Thymus (tissue), 11 donors: ENCODE data around the gene ZRANB1. TPM values are rescaled to one million over a fixed set of nuclear protein-coding genes. Genes with fewer than 3 reads are reported as not detected.

Experiments used
- DNase-seq, 9 donors: peaks; one replicate each; pipeline ENCODE4 v3.0.0-alpha.2; 2013; ENCODE audit warnings: low spot score in 9 of 9, low read depth in 6 of 9, missing footprints in 1 of 9
- H3K27ac ChIP-seq, 2 donors: one replicate each; pipeline ENCODE4 v1.5.1; 2013; ENCODE audit warnings: control low read depth in 1 of 2, low read depth in 1 of 2, low read length in 1 of 2, mild to moderate bottlenecking in 1 of 2, moderate library complexity in 1 of 2
- H3K27me3 ChIP-seq, 2 donors: one replicate each; pipeline ENCODE4 v1.5.1; 2013; ENCODE audit warnings: low read length in 1 of 2; ENCODE audit not compliant: control insufficient read depth in 2 of 2, insufficient read depth in 1 of 2
- H3K36me3 ChIP-seq, 2 donors: one replicate each; pipeline ENCODE4 v1.5.1; 2013; ENCODE audit warnings: low read length in 1 of 2, mild to moderate bottlenecking in 1 of 2, moderate library complexity in 1 of 2; ENCODE audit not compliant: control insufficient read depth in 2 of 2, insufficient read depth in 2 of 2
- H3K4me1 ChIP-seq, 2 donors: one replicate each; pipeline ENCODE4 v1.5.1; 2013; ENCODE audit warnings: low read length in 2 of 2; ENCODE audit not compliant: control insufficient read depth in 2 of 2, insufficient read depth in 2 of 2
- H3K4me3 ChIP-seq, 2 donors: one replicate each; pipeline ENCODE4 v1.5.1; 2013; ENCODE audit warnings: low read length in 2 of 2, control low read depth in 1 of 2, mild to moderate bottlenecking in 1 of 2
- H3K9me3 ChIP-seq, 2 donors: one replicate each; pipeline ENCODE4 v1.5.1; 2013; ENCODE audit warnings: low read length in 1 of 2, mild to moderate bottlenecking in 1 of 2; ENCODE audit not compliant: control insufficient read depth in 2 of 2, insufficient read depth in 1 of 2
- WGBS: extraction: QIAGEN DNeasy Blood & Tissue Kit; methylation state at CpG from one replicate; pipeline ENCODE4 v1.1.7; 2013; 5-methylcytosine and 5-hydroxymethylcytosine counted together
- polyA plus RNA-seq: library from polyadenylated mRNA; stranded (reverse); fragments of 200-250 nt; gene quantifications from one replicate; pipeline ENCODE4 v1.2.3, GENCODE V29; 2013
- total RNA-seq: library from RNA; stranded (reverse); fragments of 120-200 nt; gene quantifications from one replicate; pipeline ENCODE4 v1.2.4, GENCODE V29; 2013
- donor health status: healthy.

The ZRANB1 gene
- total and polyA plus RNA-seq, 2 donors: 16.0 to 17.5 TPM

GRCh38 chr10:124967255-124967654 is 25.3 kb downstream of the ZRANB1 start:
- H3K27ac ChIP-seq: no peak overlapping the region
- no peaks in the 10 kb centered on the region for H3K9me3 ChIP-seq
- no peaks in the 10 kb centered on the region for H3K4me1 ChIP-seq
- H3K27me3 ChIP-seq: no peaks in the 10 kb centered on the region
- whole genome bisulfite sequencing: over 99% methylated on average over 2 of the region's 2 CpGs
- no peak for DNase-seq
- H3K36me3 ChIP-seq: peaks cover 10 to 30% of the 10 kb centered on the region in 2 donors
- H3K4me3 ChIP-seq: no peak overlapping the region

- H3K4me1 ChIP-seq: no peaks in the 10 kb centered on the region
- H3K4me3 ChIP-seq: no peak overlapping the region
- DNase-seq: no peak
- H3K9me3 ChIP-seq: no peaks in the 10 kb centered on the region
- H3K36me3 ChIP-seq: peaks cover 22 to 40% of the 10 kb centered on the region in 2 donors
- WGBS: 37% methylated on average over 2 of the region's 2 CpGs
- no peaks in the 10 kb centered on the region for H3K27me3 ChIP-seq
- no peak overlapping the region for H3K27ac ChIP-seq
Measured at GRCh38 chr10:124971276-124971675, 29.4 kb downstream of the ZRANB1 start.

GRCh38 chr10:124972637-124973036 is 30.7 kb downstream of the ZRANB1 start:
- Histone ChIP-seq H3K27me3 (no peaks in the 10 kb centered on the region), H3K9me3 (no peaks in the 10 kb centered on the region), H3K4me3 (no peak overlapping the region), H3K36me3 (peaks cover 27 to 29% of the 10 kb centered on the region in 2 donors), H3K27ac (no peak overlapping the region), H3K4me1 (peaks cover 2 to 3% of the 10 kb centered on the region in 2 donors)
- no peak for DNase-seq
- 97% methylated on average over 7 of the region's 7 CpGs for WGBS

GRCh38 chr10:124974131-124974530 is 32.2 kb downstream of the ZRANB1 start:
- Histone ChIP-seq H3K27me3 (no peaks in the 10 kb centered on the region), H3K36me3 (peaks cover 20 to 31% of the 10 kb centered on the region in 2 donors), H3K4me3 (no peak overlapping the region), H3K9me3 (no peaks in the 10 kb centered on the region), H3K27ac (no peak overlapping the region), H3K4me1 (peaks cover 2 to 3% of the 10 kb centered on the region in 2 donors)
- DNase-seq: no peak
- 97% methylated on average over 5 of the region's 5 CpGs for WGBS

- Histone ChIP-seq H3K9me3 (no peaks in the 10 kb centered on the region), H3K4me1 (peaks cover 2 to 3% of the 10 kb centered on the region in 2 donors), H3K27me3 (no peaks in the 10 kb centered on the region), H3K27ac (no peak overlapping the region), H3K4me3 (no peak overlapping the region), H3K36me3 (peaks cover 19 to 31% of the 10 kb centered on the region in 2 donors)
- no peak for DNase-seq
- WGBS: 94% methylated on average over 5 of the region's 5 CpGs
Measured at GRCh38 chr10:124975977-124976514, 34.1 kb downstream of the ZRANB1 start.

- no peaks in the 10 kb centered on the region for H3K9me3 ChIP-seq
- 90% methylated on average over 3 of the region's 3 CpGs for WGBS
Measured at GRCh38 chr10:124977161-124977560, 35.2 kb downstream of the ZRANB1 start.

GRCh38 chr10:124977648-124978375 is 35.9 kb downstream of the ZRANB1 start:
- H3K36me3 ChIP-seq: peaks cover 30 to 38% of the 10 kb centered on the region in 2 donors
- 95% methylated on average over 4 of the region's 4 CpGs for WGBS

More at GRCh38 chr10:124977161-124977560, 35.2 kb downstream of the ZRANB1 start:
- DNase-seq: no peak
- H3K4me3 ChIP-seq: no peak overlapping the region
- H3K36me3 ChIP-seq: peaks cover 23 to 37% of the 10 kb centered on the region in 2 donors
- H3K4me1 ChIP-seq: peaks cover 2 to 3% of the 10 kb centered on the region in 2 donors
- H3K27me3 ChIP-seq: no peaks in the 10 kb centered on the region
- H3K27ac ChIP-seq: no peak overlapping the region

GRCh38 chr10:124978376-124978725 is 36.4 kb downstream of the ZRANB1 start:
- Histone ChIP-seq H3K27me3 (no peaks in the 10 kb centered on the region), H3K4me1 (peaks cover 2 to 3% of the 10 kb centered on the region in 2 donors), H3K27ac (no peak overlapping the region), H3K4me3 (no peak overlapping the region), H3K36me3 (peaks cover 35 to 44% of the 10 kb centered on the region in 2 donors), H3K9me3 (no peaks in the 10 kb centered on the region)
- WGBS: 96% methylated on average over 5 of the region's 5 CpGs
- DNase-seq: no peak

More at GRCh38 chr10:124977648-124978375, 35.9 kb downstream of the ZRANB1 start:
- Histone ChIP-seq H3K27ac (no peak overlapping the region), H3K4me3 (no peak overlapping the region), H3K27me3 (no peaks in the 10 kb centered on the region), H3K9me3 (no peaks in the 10 kb centered on the region), H3K4me1 (peaks cover 2 to 3% of the 10 kb centered on the region in 2 donors)
- DNase-seq: no peak

GRCh38 chr10:124983321-124983720 is 41.4 kb downstream of the ZRANB1 start:
- Histone ChIP-seq H3K27ac (no peak overlapping the region), H3K4me1 (no peaks in the 10 kb centered on the region), H3K36me3 (peaks cover 37 to 55% of the 10 kb centered on the region in 2 donors), H3K4me3 (no peak overlapping the region), H3K27me3 (no peaks in the 10 kb centered on the region), H3K9me3 (no peaks in the 10 kb centered on the region)
- no peak for DNase-seq
- 82% methylated on average over 6 of the region's 6 CpGs for WGBS
